H7 (cell line): Measurements from ENCODE around the gene SMIM29. TPM values are rescaled to one million over a fixed set of nuclear protein-coding genes. Genes with fewer than 3 reads are reported as not detected.

Experiments used
- DNase-seq: peaks from one replicate; pipeline ENCODE4 v3.0.0; 2012
- H3K27me3 ChIP-seq: 2 replicates; pipeline ENCODE4 v1.6.0; 2011; ENCODE audit warnings: mild to moderate bottlenecking, low read length; ENCODE audit not compliant: control insufficient read depth, insufficient read depth
- H3K36me3 ChIP-seq: replicated peaks from 2 replicates; pipeline ENCODE4 v1.5.1; 2011; ENCODE audit warnings: low read length; ENCODE audit not compliant: control insufficient read depth, insufficient read depth
- H3K4me3 ChIP-seq: 2 replicates; pipeline ENCODE4 v1.5.1; 2011; ENCODE audit warnings: low read depth, mild to moderate bottlenecking, control low read depth, low read length, moderate library complexity; ENCODE audit not compliant: insufficient read depth
- total RNA-seq: library from RNA; depleted of rRNA; stranded (reverse); fragments of >200 nt; shearing (Covaris generic); gene quantifications from 2 replicates; pipeline ENCODE4 v1.2.3, GENCODE V29; 2014; rRNA removed

Gene SMIM29
- total RNA-seq = 12.4 and 24.5 TPM in 2 replicates

DNA sequence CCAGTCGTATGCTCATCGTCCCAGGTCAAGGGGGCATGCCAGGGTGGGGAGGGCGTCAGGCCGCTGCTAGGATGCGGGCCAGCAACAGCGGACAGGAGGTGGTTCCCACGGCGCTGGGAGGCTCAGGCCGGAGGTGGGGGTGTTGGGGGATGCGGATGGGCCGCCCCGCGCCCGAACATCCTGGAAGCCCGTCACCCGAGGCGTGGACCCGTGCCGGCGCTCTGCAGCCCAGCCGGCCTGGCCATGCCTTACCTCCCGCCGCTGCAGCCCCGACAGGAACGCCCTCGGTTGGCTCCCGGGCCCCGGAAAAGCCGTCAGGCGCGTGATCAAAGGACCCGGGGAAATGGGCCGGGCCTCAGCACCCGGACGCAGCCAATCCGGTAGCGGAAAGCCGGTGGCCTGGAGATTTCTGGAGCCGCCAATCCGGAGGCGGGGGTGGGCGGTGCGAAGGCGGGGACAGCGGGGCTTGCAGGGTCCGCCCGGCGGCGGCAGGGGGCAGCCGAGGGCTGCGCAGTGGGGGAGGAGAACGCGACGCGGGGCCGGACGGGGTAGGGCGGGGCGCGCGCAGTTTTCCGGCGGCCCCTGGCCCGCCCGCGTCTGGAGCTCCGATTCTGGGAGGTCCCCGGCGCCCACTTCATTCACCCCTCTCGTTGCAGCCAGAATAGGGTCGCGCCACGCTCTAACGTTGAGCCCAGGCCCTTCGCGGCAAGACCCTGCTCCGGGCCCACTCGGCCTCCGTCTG is at the start of gene SMIM29:
SMIM29 (minus strand) TSS at position 280 of the 742 bp plus-strand sequence. CDS start 1,215 bp downstream, outside the sequence.
- Histone ChIP-seq H3K27me3 (no peaks in the 10 kb centered on the region), H3K36me3 (peaks cover 6% of the 10 kb centered on the region), H3K4me3 (peak within 1 kb of the TSS; percentile 90)
- DNase-seq = peak; percentile 99

DNA sequence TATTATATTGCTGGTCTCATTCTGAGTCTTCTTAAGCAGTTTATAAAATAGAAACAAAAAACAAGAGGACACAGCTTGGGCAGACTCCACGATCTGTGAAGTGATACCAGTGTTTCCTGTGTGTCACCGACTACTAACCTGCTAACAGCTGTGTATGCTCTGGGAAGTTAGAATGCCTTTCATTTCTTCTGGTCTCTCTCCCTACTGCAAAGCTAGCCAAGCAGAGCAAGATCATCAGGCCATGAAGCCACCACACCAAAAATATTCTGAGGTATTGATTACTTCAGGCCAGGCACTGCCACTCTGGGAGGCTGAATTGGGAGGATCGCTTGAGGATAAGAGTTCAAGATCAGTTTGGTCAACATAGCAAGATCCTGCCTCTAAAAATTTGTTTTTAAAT is 46.9 kb upstream of the SMIM29 start:
- H3K27me3 ChIP-seq = no peaks in the 10 kb centered on the region
- no peak overlapping the region for H3K4me3 ChIP-seq
- H3K36me3 ChIP-seq = peaks cover 8% of the 10 kb centered on the region
- DNase-seq = no peak

DNA sequence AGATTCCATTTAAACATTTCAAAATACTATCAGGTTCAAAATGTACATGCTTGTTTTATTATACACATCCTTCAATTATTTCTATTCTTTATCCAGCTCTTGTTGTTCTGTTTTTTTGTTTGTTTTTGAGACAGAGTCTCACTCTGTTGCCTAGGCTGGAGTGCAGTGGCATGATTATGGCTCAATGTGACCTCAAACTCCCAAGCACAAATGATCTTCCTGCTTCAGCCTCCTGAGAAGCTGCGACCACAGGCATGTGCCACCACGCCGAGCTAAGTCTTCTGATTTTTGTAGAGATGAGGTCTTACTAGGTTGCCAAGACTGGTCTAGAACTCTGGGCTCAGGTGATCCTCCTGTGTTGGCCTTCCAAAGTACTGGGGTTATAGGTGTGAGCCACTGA is 44.1 kb upstream of the SMIM29 start:
- DNase-seq = no peak
- no peaks in the 10 kb centered on the region for H3K27me3 ChIP-seq
- peaks cover 9% of the 10 kb centered on the region for H3K36me3 ChIP-seq
- no peak overlapping the region for H3K4me3 ChIP-seq

DNA sequence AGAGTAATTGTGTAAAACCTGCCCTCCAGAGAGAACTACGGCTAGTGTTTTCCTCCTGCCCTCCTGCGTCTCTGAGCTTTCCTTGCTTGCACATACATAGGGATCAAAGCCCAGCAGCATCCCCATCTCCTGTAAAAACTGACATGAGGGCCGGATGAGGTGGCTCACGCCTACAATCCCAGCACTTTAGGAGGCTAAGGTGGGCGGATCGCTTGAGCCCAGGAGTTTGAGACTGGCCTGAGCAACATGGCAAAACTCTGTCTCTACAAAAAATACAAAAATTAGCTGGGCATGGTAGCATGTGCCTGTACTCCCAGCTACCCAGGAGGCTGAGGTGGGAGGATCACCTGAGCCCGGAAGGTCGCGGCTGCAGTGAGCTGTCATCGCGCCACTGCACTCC is 40.3 kb upstream of the SMIM29 start:
- Histone ChIP-seq H3K27me3 (no peaks in the 10 kb centered on the region), H3K36me3 (peaks cover 11% of the 10 kb centered on the region)

DNA sequence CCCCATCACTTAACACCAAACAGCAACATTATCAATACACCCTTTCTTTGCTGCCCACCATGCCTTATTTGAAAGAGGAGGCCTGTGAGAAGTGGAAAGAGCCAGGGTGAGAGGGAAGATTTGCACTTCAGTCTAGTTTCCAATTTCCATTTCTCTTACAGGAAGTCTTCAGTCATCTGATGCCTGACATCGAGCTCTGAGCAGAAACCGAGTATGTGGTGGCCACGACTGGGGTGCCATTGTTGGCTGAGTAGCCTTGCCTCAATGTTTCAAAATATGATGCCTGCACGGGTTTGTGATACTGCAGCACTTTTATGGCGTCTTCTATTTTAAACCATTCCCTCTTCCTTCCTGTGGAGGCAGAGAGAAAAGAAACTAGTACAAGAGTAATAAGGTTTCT is 39.8 kb upstream of the SMIM29 start:
- Histone ChIP-seq H3K36me3 (peaks cover 11% of the 10 kb centered on the region), H3K4me3 (no peak overlapping the region), H3K27me3 (no peaks in the 10 kb centered on the region)
- DNase-seq = no peak

More for the DNA sequence above, 40.3 kb upstream of the SMIM29 start:
- no peak for DNase-seq
- no peak overlapping the region for H3K4me3 ChIP-seq

DNA sequence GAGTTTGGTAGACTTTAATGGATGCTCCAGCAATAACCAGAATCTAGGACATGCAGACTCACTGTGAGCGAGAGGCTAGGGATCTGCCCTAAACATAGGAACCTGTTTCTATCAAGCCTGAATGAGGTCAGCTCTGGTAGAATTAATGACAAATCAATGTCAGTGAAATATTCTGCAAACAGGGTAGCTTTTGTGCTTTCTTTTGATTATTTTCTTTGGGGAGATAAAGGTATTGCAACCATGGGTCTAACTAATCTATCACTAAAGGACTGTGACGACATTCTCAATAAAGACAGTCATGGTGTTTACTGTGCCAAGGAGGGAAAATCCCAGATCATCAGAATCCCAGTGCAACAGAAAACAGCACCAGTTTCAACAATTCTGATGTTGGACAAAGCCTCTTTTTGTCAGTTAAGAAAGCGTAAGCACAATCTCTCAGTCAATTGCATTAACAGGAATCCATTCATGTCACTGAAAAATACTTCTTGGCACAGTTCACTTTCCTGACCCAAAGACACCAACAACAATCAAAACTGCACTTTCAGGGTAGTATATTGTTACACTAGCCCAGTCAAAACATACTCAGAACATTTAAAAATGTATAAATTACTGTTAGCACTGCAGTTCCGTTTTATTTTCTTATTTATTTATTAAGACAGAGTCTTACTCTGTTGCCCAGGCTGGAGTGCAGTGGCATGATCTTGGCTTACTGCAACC is 36.8 kb upstream of the SMIM29 start:
- Histone ChIP-seq H3K27me3 (no peaks in the 10 kb centered on the region), H3K4me3 (no peak overlapping the region), H3K36me3 (peaks cover 3% of the 10 kb centered on the region)
- DNase-seq = no peak

DNA sequence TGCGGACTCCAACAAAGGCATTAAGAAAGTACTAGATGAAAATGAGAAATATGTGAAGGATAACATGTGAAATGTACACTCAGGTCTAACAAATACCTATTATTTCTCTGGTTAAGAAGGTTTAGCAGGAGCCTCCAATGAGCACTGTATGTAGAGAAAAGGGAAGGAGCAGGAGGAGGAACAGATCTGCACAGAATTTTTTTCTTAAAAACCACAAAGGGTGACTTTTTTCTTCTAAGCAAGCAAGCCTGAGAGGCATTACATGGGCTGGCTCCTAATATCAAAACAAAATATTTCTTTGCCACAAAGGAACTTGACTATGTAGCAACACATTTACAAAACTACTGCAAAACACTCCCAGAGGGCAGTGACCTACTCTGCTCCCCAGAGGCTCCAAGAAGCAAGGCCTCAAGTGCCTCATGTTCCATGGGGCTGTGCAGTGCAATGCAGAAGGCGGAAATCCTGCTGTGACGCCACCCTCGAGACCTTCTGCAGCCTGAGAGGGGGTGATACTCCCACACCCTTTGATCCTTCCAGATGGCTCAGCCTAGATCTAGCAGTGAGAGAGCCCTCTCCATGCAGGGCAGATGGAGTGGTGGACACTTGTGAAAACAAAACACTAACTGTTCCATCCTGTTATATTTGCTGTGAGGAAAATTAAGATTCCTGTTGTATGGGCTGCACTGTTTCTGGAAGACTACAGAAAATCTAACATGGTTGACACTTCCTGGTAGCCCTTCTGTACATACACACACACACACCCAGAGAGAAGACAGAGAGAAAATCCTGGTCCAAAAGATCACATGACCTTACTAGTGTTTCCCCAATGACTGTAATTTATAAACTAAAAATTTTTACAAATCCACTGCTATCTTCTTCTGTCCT is 36.0 kb upstream of the SMIM29 start:
- DNase-seq = no peak
- no peaks in the 10 kb centered on the region for H3K27me3 ChIP-seq
- peaks cover 7% of the 10 kb centered on the region for H3K36me3 ChIP-seq
- no peak overlapping the region for H3K4me3 ChIP-seq

DNA sequence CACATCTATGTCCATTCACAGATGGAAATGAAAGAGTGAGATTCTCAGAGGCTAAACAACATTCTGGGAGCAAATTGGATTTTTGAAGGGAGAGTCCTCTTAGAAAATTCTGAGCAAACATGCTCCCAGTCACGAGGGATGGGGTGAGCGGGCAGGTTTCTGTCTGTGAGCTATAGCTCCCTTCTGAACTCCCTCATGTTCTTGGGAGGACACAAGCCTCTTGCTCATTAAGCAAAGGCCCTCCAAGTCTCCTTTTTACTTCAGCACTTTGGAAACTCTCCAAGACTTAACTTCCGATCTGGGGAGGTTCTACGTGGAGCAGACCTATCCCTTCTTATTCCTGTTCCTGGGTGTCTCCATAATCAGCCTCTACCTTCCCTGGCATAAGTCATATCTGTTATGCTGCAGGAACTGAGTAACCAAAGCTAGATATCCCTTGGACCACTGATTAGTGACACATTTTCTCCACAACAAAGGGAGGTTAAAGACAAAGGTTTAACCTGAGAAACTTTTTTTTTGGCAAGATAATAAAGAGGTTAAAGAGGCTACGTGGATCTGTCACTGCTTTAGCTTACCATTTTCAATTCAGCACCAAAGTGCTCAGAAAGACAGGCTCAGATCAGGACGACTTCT is 33.0 kb upstream of the SMIM29 start:
- no peak for DNase-seq
- H3K27me3 ChIP-seq = no peaks in the 10 kb centered on the region
- H3K4me3 ChIP-seq = no peak overlapping the region
- H3K36me3 ChIP-seq = peaks cover 8% of the 10 kb centered on the region

DNA sequence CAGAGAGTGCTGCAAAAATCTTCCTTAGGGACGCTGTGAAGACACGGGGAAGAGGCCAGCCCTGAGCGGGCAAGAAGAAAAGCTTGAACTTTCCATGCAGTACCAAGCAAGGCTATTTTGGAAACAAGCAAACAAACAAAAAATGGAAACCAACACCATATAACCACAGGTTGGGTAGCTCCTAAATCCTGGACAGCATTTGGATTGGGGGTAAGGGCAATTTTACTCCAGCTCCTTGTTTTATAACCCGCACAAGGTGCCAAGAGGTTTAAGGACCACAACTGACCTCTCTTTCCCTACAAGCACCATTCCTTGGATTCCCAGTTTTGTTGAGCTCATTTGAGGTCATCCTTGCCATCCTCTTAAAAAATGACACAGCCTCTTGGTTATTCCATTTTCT is 31.4 kb upstream of the SMIM29 start:
- H3K27me3 ChIP-seq = no peaks in the 10 kb centered on the region
- peaks cover 8% of the 10 kb centered on the region for H3K36me3 ChIP-seq
- H3K4me3 ChIP-seq = no peak overlapping the region
- DNase-seq = no peak

DNA sequence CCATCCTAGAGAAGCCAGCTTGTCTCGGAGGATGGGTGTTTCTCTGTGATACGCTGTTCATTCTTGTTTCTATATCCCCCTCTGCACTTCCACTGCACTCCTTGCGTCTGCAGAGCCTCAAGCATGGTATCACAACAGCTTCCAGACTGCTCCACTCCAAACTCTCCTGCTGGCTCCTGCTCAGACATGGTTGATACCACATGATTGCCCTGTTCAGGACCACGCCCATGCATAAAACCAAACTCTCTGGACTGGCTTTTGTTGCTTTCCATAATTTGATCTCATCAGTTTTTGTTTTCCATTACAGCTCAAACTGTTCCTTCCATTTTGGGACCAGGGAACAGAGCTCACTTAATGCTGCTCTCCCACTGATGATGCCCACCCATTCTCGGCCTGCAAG is 30.0 kb upstream of the SMIM29 start:
- DNase-seq = no peak
- Histone ChIP-seq H3K36me3 (peaks cover 6% of the 10 kb centered on the region), H3K27me3 (no peaks in the 10 kb centered on the region), H3K4me3 (no peak overlapping the region)

DNA sequence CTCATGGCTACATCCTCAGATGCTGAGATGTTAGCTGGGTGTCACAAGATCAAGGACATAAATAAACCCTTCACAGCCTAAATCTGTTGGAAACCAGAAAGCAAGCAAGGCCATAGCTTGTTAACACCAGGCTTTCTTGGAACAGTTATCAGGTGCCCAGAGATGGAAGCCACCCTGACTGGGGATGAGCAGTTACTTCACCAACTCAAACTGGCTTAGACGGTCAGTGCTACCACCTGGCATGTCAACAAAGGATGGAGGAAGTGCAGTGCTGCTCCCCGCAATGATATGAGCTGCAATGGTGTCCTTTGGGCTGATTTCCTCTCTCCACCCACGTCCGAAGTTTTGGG is 28.9 kb upstream of the SMIM29 start:
- no peaks in the 10 kb centered on the region for H3K27me3 ChIP-seq
- H3K4me3 ChIP-seq = no peak overlapping the region
- no peak for DNase-seq
- H3K36me3 ChIP-seq = peaks cover 6% of the 10 kb centered on the region

DNA sequence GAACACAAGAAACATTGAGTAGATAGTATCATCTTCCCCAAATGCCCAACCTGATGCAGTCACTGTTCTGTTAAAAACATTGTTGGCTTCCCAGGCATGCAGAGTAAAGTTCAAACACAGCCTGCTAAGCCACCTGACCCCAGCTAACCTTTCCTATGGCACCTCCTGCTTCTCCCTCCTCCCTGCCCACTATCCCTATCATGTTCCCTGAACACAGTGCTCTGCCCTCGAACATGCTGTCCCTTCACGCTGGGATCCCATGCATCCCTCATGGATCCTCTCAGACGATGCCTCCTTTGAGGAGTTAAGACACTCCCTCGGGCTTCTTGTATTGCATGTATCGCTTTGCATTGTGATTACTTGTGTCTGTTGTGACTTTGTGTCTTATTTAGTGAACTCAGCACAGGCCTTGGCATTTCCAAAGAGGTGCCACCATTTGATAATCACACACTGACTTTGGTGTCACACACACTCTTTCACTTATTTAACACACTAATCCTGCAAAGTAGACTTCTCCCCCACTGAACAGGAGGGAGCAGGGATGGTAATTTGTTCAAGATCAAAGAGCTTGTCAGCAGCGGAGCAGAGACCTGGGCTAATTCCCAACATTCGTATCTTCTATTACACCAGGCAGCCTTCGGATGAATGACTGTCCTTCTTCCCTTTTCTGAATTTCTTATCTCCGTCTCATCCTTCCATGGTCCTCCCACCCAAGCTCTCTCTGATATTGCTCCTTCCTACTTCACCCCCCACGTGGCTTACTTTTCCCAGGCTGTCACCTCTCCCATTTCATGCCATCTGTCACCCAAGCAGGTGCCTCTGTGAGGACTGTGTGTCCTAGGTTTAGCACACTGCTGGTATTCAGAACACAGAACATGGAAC is 28.3 kb upstream of the SMIM29 start:
- Histone ChIP-seq H3K36me3 (peaks cover 6% of the 10 kb centered on the region), H3K27me3 (no peaks in the 10 kb centered on the region), H3K4me3 (no peak overlapping the region)
- DNase-seq = no peak

DNA sequence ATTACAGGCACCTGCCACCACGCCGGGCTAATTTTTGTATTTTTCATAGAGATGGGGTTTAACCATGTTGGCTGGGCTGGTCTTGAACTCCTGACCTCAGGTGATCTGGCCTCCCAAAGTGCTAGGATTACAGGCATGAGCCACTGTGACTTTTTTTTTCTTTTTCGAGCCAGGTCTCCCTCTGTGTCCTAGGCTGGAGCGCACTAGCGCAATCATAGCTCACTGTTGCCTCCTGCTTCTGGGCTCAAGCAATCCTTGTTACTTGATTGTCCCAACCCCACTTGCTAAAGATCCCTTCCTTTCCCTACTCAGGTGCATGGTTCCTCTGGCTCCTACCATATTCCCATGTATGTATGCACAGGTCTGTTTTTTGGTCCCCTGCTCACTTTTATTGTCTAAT is 27.4 kb upstream of the SMIM29 start:
- peaks cover 6% of the 10 kb centered on the region for H3K36me3 ChIP-seq
- no peak for DNase-seq
- no peaks in the 10 kb centered on the region for H3K27me3 ChIP-seq
- no peak overlapping the region for H3K4me3 ChIP-seq
